IPS DF 4.7 (cell line): Measurements from ENCODE around the gene TRPV5.

Source experiments
- DNase-seq: peaks from one replicate; pipeline ENCODE4 v3.0.0-alpha.2; 2013; ENCODE audit warnings: low spot score; ENCODE audit errors: extremely low read depth

Gene TRPV5

GRCh38 chr7:142940966-142941535, 7.5 kb upstream of the TRPV5 start:
- DNase-seq = no peak

GRCh38 chr7:142939226-142939910, 5.8 kb upstream of the TRPV5 start, which contains the start of gene LLCFC1:
LLCFC1 (plus strand) TSS chr7:142939484; CDS start chr7:142939622, 138 bp downstream.
- no peak for DNase-seq

GRCh38 chr7:142938611-142939010, 5.1 kb upstream of the TRPV5 start:
- DNase-seq = no peak

- DNase-seq = no peak
These were observed 2.5 kb upstream of the TRPV5 start for GRCh38 chr7:142935941-142936565.

GRCh38 chr7:142934056-142934455, 510 bp upstream of the TRPV5 start:
- no peak for DNase-seq

GRCh38 chr7:142933092-142933475, 462 bp downstream of the TRPV5 start:
- no peak for DNase-seq

GRCh38 chr7:142932386-142933091, 1.0 kb downstream of the TRPV5 start:
- no peak for DNase-seq

GRCh38 chr7:142930126-142930730, 3.3 kb downstream of the TRPV5 start:
- no peak for DNase-seq

GRCh38 chr7:142927949-142928348, 5.6 kb downstream of the TRPV5 start:
- DNase-seq = no peak

GRCh38 chr7:142927085-142927745, 6.3 kb downstream of the TRPV5 start:
- no peak for DNase-seq

- DNase-seq = no peak
These were observed 8.1 kb downstream of the TRPV5 start for GRCh38 chr7:142925413-142925812.

- DNase-seq = no peak
These were observed 10.2 kb downstream of the TRPV5 start for GRCh38 chr7:142923391-142923790.

- DNase-seq = no peak
These were observed 13.9 kb downstream of the TRPV5 start for GRCh38 chr7:142919656-142920055.

GRCh38 chr7:142918901-142919300, 14.6 kb downstream of the TRPV5 start:
- DNase-seq = no peak

GRCh38 chr7:142917447-142917846, 16.1 kb downstream of the TRPV5 start:
- no peak for DNase-seq

- DNase-seq = no peak
These were observed 17.0 kb downstream of the TRPV5 start for GRCh38 chr7:142916508-142916907.

GRCh38 chr7:142915315-142915714, 18.2 kb downstream of the TRPV5 start:
- no peak for DNase-seq

- DNase-seq = no peak
These were observed 19.4 kb downstream of the TRPV5 start for GRCh38 chr7:142914121-142914520.

- DNase-seq = no peak
These were observed 20.0 kb downstream of the TRPV5 start for GRCh38 chr7:142913566-142913965.

- DNase-seq = no peak
These were observed 20.5 kb downstream of the TRPV5 start for GRCh38 chr7:142913051-142913450.

GRCh38 chr7:142910481-142910880, 23.1 kb downstream of the TRPV5 start:
- DNase-seq = no peak
